ENCODE results near the gene C3orf52.
A peak's percentile ranks its signal among the peaks of the same experiment; 100 is the strongest.

C3orf52 gene

DNA sequence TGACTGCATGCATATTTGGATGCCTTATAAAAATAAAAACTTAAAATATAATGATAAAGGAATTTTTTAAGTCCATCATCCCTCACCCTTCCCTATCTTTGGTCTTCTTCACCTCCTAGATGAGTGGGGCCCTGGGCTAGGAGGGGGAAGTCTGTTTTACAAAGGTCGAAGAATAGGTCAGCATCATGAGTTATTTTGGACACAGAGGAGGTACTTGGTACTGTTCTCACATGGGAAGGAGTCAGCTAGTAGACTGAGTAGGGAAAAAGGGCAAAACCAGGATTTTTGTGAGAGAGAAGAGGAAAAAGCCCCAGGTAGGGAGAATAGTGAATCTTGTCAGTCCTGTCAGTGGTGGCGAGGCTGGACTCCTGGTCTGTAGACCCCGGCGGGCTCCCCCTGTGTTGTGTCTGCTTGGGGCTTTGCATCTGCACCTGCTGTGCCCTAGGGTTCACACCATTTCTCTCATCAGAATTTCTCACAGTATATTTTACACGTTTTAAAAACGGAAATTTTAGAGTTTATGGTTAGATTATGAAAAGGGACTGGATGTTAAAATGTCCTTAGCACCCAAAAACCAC lies 29.7 kb downstream of the C3orf52 start:
- no peaks in the 10 kb centered on the region for H3K9me3 Mint-ChIP-seq
- peak; percentile 21 for ATAC-seq (replicated peaks; ENCODE audit: extremely low read depth, poor library complexity, severe bottlenecking)
- peaks cover 16% of the 10 kb centered on the region for H3K4me1 Mint-ChIP-seq
- no peak for DNase-seq (ENCODE audit: low spot score in 2 of 2)
- H3K27me3 Mint-ChIP-seq, result no peaks in the 10 kb centered on the region
- no peak overlapping the region for H3K27ac Mint-ChIP-seq (ENCODE audit: low read depth)
- H3K4me3 Mint-ChIP-seq, result no peak overlapping the region
- peaks cover 3% of the 10 kb centered on the region for H3K36me3 Mint-ChIP-seq (ENCODE audit: insufficient read depth)

DNA sequence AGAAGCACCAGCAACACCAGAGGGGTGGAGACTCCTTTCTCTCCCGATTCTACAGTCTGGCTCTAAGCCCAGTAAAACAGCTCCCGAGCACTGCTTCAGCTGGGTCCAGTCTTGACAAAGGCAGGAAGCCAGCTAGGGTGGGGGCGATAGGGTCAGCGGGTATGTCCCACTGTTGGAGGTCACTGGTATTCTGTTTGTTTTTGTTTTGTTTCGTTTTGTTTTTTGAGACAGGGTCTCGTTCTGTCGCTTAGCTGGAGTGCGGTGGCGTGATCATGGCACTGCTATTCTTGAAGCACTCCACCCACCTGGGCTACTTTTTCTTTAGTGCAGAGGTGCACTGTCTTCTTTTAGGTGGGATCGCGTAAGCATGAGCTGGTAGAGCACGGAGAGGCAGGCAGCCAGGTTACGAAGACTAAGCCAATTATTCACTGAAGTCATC lies 30.6 kb downstream of the C3orf52 start:
- DNase-seq (ENCODE audit: low spot score in 2 of 2), result no peak
- Mint-ChIP-seq H3K27ac (ENCODE audit: low read depth) (peak overlapping the region; percentile 45), H3K4me3 (peak overlapping the region; percentile 53), H3K4me1 (peaks cover 16% of the 10 kb centered on the region), H3K9me3 (no peaks in the 10 kb centered on the region), H3K36me3 (ENCODE audit: insufficient read depth) (peaks cover 3% of the 10 kb centered on the region), H3K27me3 (no peaks in the 10 kb centered on the region)
- ATAC-seq (replicated peaks; ENCODE audit: extremely low read depth, poor library complexity, severe bottlenecking), result no peak

DNA sequence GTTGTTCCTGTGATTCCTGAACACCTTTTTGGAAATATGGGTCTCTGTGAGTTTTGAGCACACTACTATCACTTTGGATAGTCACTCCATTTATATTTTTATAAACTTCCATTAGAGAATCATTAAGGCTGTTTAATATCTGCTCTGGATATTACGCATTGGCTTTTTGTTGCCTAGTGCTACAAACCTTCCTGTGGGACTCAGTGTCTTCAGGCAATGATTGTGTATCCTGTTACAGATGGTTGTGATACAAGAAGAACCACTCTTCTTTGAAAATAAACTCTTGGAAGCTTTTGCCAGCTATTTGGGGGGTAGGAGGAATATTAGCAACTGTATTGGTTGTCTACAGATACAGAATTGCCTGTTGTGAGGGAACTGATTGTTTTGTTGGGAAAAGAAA lies 31.2 kb downstream of the C3orf52 start:
- DNase-seq (ENCODE audit: low spot score in 2 of 2) (no peak), ATAC-seq (replicated peaks; ENCODE audit: extremely low read depth, poor library complexity, severe bottlenecking) (no peak)
- peaks cover 3% of the 10 kb centered on the region for H3K36me3 Mint-ChIP-seq (ENCODE audit: insufficient read depth)
- H3K27me3 Mint-ChIP-seq, result no peaks in the 10 kb centered on the region
- no peaks in the 10 kb centered on the region for H3K9me3 Mint-ChIP-seq
- peak overlapping the region; percentile 53 for H3K4me3 Mint-ChIP-seq
- peaks cover 16% of the 10 kb centered on the region for H3K4me1 Mint-ChIP-seq
- no peak overlapping the region for H3K27ac Mint-ChIP-seq (ENCODE audit: low read depth)

DNA sequence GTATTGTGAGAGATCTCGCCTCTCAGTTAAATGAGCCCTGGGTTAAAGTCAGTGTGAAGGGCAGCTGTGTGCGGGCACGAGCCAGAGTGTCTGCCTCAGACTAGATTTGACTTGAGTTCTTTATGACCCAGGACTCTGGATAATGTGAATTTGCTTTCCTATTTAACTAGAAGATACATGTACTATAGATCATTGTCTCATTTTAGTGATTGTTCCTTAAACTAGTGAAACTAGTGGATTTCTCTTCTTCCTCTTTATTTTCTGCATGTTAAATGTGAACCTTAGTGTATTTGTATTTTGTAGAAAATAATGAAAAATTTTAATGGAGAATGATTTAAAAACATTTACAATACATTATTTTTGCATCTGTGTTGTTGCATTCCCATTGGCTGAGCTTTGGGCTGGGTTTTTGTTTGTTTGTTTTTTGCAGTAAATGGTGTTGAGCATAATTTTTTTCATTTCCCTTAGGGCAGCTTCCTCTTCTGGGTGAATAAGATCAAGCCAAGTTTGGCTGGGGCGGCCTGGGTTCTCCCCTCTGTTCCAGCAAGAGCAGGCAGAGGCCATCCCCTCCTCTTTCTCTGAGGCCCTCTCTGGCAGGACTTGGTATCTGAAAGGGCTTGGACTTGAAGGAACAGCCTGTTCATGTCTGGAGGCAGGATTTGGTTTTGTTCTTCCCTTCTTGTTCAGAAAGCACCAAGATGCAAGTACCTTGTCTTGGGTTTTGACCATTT lies 31.8 kb downstream of the C3orf52 start:
- Mint-ChIP-seq H3K4me1 (peaks cover 16% of the 10 kb centered on the region), H3K9me3 (no peaks in the 10 kb centered on the region), H3K4me3 (no peak overlapping the region), H3K36me3 (ENCODE audit: insufficient read depth) (peaks cover 3% of the 10 kb centered on the region), H3K27me3 (no peaks in the 10 kb centered on the region), H3K27ac (ENCODE audit: low read depth) (no peak overlapping the region)
- ATAC-seq (replicated peaks; ENCODE audit: extremely low read depth, poor library complexity, severe bottlenecking) (no peak), DNase-seq (ENCODE audit: low spot score in 2 of 2) (no peak)

DNA sequence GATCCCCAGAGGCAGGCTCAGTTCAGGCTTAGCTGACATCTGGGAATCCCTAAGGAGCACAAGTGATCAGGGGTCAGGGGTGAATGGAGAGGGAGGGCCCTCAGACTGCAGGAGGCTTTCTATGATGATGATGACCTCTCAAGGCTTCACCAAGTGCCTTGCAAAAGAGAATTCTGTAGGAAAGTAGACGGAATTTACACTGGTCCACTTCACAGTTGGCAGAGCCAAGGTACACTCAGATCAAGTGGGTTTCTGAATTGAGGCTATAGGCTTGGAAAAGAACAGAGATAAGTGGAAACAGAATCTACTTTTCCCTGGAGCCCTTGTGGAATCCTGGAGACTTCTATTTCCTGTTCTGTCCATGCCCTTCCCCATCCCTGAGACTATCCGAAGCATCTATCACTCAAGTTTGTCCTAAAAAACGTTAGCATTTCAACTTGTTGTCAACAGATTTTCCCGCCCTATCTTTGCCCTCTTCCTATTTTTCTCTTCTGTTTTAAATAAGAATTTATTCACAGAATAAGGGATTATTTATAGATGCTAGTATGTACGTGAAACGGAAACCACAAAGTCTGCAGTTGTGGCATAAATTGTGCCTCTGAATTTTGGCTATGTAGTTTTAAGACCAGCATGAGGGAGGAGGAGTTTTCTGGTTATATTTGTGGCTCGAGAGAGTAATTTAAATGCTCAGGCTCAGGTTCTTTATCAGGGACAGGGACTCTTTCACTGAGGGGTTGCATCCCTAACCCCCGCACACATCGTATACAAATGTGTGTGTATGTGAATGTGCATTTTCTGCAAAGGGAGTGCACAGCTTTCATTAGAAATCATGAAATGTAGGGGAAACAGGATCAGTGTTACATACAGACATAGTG lies 34.0 kb downstream of the C3orf52 start:
- H3K4me1 Mint-ChIP-seq, result peaks cover 16% of the 10 kb centered on the region
- ATAC-seq (replicated peaks; ENCODE audit: extremely low read depth, poor library complexity, severe bottlenecking) (no peak), DNase-seq (ENCODE audit: low spot score in 2 of 2) (no peak)

DNA sequence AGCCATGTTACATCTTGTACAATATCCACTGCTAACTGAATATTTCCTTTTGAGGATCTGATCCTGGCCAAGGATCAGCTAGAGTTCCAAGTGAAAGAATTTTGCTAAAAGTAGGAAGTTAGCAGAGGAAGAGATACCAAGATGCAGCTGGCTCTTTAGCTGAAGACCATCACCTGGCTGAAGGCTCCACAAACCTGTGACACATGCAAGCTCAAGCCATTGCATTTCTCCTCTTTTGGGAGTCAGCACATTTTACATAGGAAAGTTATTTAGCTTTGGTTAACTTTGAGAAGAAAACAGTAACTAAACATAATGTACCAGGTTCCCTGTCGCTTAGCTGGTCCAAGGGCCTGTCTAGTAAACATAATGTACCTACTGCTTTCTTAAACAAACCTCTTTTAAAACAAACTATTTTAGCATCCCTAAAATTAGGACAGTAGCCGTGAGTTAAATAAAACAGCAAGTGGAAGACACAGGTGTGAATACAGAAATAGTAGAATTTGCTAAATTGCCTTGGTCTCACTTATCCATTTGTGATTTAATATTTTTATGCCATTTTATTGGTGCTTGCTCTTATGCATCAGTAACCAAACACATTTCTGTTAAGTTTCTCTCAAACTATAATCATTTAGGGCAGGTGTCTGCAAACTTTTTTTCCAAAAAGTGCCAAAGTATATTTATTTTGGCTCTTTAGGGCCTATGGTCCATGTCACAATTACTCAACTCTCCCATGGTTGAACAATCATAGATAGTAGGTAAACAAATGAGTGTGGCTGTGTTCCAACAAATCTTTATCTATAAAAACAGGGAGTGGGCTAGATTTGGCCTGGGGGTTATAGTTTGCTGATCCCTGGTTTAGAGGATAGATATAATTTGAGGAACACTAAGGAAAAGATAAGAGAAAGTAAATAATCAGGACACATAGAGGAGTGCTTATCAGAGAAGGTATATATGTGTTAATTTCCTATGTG lies 35.7 kb downstream of the C3orf52 start:
- Mint-ChIP-seq H3K27ac (ENCODE audit: low read depth) (no peak overlapping the region), H3K4me3 (no peak overlapping the region), H3K36me3 (ENCODE audit: insufficient read depth) (peaks cover 7% of the 10 kb centered on the region), H3K4me1 (peaks cover 26% of the 10 kb centered on the region), H3K27me3 (no peaks in the 10 kb centered on the region), H3K9me3 (no peaks in the 10 kb centered on the region)
- ATAC-seq (replicated peaks; ENCODE audit: extremely low read depth, poor library complexity, severe bottlenecking) (no peak), DNase-seq (ENCODE audit: low spot score in 2 of 2) (no peak)

More for the DNA sequence above, 34.0 kb downstream of the C3orf52 start:
- Mint-ChIP-seq H3K9me3 (no peaks in the 10 kb centered on the region), H3K27me3 (no peaks in the 10 kb centered on the region), H3K4me3 (no peak overlapping the region), H3K27ac (ENCODE audit: low read depth) (no peak overlapping the region), H3K36me3 (ENCODE audit: insufficient read depth) (peaks cover 5% of the 10 kb centered on the region)

DNA sequence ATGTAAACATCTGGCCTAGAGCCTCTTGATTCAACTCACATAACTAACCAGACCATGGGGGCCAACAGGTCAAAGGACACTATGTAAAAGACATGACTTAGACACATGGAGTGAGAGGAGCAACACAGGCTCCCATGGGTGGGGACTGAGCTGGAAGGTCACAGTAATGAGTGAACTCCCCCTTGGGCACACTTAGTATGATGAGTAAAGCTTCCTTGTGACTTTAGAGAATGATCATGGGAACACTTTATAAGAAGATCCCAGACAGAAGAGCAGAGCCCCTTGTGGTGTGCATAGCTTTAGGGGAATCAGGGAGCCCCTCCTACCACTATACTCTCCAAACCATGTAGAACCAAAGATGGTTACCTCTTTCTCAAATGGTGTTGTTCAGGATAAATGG lies 36.7 kb downstream of the C3orf52 start:
- ATAC-seq (replicated peaks; ENCODE audit: extremely low read depth, poor library complexity, severe bottlenecking), result no peak
- H3K36me3 Mint-ChIP-seq (ENCODE audit: insufficient read depth), result peaks cover 7% of the 10 kb centered on the region
- peaks cover 27% of the 10 kb centered on the region for H3K4me1 Mint-ChIP-seq
- H3K27me3 Mint-ChIP-seq, result no peaks in the 10 kb centered on the region
- H3K4me3 Mint-ChIP-seq, result no peak overlapping the region
- no peak overlapping the region for H3K27ac Mint-ChIP-seq (ENCODE audit: low read depth)
- no peaks in the 10 kb centered on the region for H3K9me3 Mint-ChIP-seq
- no peak for DNase-seq (ENCODE audit: low spot score in 2 of 2)

DNA sequence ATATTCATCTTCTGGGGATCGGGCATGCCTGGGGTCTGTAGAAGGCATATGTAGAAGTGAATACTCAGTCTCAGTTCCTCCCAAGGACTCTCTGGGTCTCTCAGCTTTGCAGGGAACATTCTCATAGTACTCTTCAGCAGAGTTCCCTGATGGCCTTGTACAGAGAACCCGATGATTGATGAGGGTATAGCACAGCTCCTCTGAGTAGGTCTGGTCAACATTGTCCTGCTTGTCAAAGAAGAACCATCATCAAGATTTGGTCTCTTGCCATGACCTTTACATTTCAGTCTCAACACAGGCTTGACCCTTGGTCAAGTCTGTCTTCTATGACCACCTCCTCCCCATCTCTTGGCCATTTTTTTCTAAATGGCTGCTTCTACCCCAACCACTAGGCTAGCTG lies 37.4 kb downstream of the C3orf52 start:
- Mint-ChIP-seq H3K4me3 (no peak overlapping the region), H3K4me1 (peaks cover 27% of the 10 kb centered on the region), H3K27ac (ENCODE audit: low read depth) (no peak overlapping the region), H3K27me3 (no peaks in the 10 kb centered on the region), H3K36me3 (ENCODE audit: insufficient read depth) (peaks cover 7% of the 10 kb centered on the region), H3K9me3 (no peaks in the 10 kb centered on the region)
- DNase-seq (ENCODE audit: low spot score in 2 of 2), result no peak
- no peak for ATAC-seq (replicated peaks; ENCODE audit: extremely low read depth, poor library complexity, severe bottlenecking)

DNA sequence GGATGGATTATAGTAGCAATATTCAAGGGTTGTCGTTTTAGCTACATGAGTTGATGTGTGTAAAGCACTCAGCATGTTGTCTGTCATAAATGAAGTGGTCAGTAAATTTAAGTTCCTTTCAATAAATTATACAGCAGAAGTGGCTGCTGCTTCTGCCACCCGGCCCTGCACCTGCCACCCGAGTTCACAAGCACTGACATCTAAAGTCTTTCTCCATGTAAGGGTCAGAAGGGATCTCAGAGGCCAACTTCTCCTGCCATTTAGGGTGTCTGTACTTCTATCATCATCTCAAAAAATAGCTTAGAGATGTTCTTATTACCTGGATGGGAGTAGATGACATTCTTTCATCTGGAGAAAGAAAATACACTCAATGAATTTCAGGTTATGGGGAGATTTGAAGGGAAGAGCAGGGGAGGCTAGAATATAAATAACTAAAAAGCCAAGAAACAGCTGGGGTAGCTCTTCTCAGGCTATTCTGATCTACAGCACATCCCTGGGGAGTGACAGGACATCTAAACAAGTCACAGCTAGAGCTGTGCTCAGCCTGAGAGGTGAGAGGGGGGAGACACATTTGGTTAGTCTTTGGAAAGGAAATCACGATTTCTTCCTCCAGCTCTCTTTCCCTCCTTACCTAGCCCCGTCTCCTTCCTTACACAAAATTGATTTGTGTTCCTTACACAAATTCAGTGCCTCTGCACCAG lies 38.9 kb downstream of the C3orf52 start:
- Mint-ChIP-seq H3K4me3 (no peak overlapping the region), H3K27me3 (no peaks in the 10 kb centered on the region), H3K4me1 (peaks cover 27% of the 10 kb centered on the region), H3K9me3 (no peaks in the 10 kb centered on the region), H3K36me3 (ENCODE audit: insufficient read depth) (peaks cover 10% of the 10 kb centered on the region), H3K27ac (ENCODE audit: low read depth) (no peak overlapping the region)
- DNase-seq (ENCODE audit: low spot score in 2 of 2), result no peak
- no peak for ATAC-seq (replicated peaks; ENCODE audit: extremely low read depth, poor library complexity, severe bottlenecking)

DNA sequence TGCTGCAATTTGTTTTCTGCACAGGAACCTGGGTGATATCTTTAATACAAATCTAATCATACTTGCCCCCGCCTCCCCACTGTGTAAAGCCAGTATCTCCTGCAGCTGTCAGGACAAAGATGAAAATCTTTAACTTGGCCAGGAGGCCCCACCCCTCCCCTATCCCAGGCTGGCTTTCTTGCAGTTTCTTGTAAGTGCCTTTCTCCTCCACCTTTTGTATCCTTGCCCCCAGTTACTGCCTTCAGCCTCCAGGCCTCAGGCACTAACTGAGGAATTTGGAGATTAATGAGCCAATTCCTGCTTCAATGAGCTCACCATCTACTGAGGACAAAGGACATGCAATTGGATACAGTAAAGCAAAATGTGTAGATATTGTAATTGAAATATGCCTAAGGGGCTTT lies 40.3 kb downstream of the C3orf52 start:
- no peak for ATAC-seq (replicated peaks; ENCODE audit: extremely low read depth, poor library complexity, severe bottlenecking)
- peak overlapping the region; percentile 36 for H3K27ac Mint-ChIP-seq (ENCODE audit: low read depth)
- no peaks in the 10 kb centered on the region for H3K9me3 Mint-ChIP-seq
- DNase-seq (ENCODE audit: low spot score in 2 of 2), result no peak
- no peaks in the 10 kb centered on the region for H3K27me3 Mint-ChIP-seq
- peaks cover 29% of the 10 kb centered on the region for H3K4me1 Mint-ChIP-seq
- H3K4me3 Mint-ChIP-seq, result peak overlapping the region; percentile 56
- H3K36me3 Mint-ChIP-seq (ENCODE audit: insufficient read depth), result peaks cover 10% of the 10 kb centered on the region

DNA sequence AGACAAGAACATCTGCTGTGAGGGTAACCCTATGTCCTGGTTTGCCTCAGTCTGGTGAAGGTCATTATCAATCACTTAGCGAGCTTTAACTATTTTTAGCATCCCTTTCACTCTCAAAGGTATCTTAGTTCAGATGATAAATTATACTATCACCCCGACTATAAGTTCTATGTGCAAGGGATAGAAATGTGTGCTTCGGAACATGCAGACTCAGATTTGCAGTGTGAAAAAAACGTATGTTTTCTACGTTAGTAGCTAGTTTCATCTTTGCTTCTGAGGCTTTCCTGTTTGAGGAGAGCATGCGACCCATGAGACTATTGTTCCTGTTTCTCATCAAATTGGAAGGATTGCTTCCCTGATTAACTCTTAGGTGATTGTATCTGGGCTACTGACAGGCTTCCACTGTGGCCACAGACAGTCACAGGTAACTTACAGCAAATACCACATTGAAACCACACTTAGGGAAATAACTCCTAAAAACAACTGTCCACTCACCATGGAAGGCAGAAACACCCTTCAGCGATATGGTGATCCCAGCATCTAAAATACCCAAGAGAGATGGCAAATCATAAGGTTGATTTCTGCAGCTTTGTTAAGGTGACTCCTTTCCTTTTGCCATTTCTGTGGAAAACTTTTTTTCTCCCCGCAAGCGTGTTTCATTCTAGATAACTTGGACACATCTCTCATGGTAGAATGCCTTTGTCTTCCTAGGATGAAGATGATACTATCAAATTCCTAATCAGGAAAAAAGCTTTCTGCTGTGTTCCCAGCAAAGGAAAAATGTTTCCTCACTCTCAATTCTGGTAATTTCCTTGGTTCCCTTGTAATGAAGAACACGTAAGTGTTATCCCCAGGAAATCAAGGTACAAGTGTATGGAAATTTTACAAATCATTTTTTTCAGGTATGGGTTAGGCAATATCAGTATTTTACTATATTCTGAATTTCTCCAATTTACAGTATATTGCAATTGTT lies 41.6 kb downstream of the C3orf52 start:
- Mint-ChIP-seq H3K4me3 (peak overlapping the region; percentile 56), H3K27me3 (no peaks in the 10 kb centered on the region), H3K9me3 (no peaks in the 10 kb centered on the region), H3K36me3 (ENCODE audit: insufficient read depth) (peaks cover 10% of the 10 kb centered on the region), H3K27ac (ENCODE audit: low read depth) (peak overlapping the region; percentile 36), H3K4me1 (peaks cover 35% of the 10 kb centered on the region)
- DNase-seq (ENCODE audit: low spot score in 2 of 2), result no peak
- no peak for ATAC-seq (replicated peaks; ENCODE audit: extremely low read depth, poor library complexity, severe bottlenecking)

Measured in central memory CD8-positive, alpha-beta T cell (primary cell).